ENCODE data around the gene BAMBI.

GRCh38 chr10:28676326-28676967, 874 bp upstream of the BAMBI start:
- TF ChIP-seq CTCF (IDR thresholded peaks at IDR 0.05; ENCODE audit: poor library complexity, severe bottlenecking) (no peak), EP300 (conservative IDR thresholded peaks at IDR 0.05; ENCODE audit: poor library complexity, severe bottlenecking) (no peak), REST (IDR thresholded peaks at IDR 0.05; ENCODE audit: borderline replicate concordance) (no peak), EZH2 (IDR thresholded peaks at IDR 0.05; ENCODE audit: borderline replicate concordance, insufficient read depth, low read length, poor library complexity, severe bottlenecking) (no peak)
